RWPE1 (cell line): ENCODE results near the gene COL28A1.

Experiments used
- CTCF ChIA-PET: fragments of 350-600 bp; sonication (Branson Sonifier 250); formaldehyde crosslinking; extraction: SDS; loops from one replicate; lab custom pipeline; 2021; lab: Yijun Ruan, JAX
- POLR2A ChIA-PET: fragments of 400-600 bp; formaldehyde crosslinking; extraction: SDS; loops from one replicate; lab custom pipeline; 2020; ENCODE audit warnings: antibody characterized with exemption; ENCODE audit not compliant: low non-redundant PET; lab: Yijun Ruan, JAX
- DNase-seq: peaks from one replicate; pipeline ENCODE4 v3.0.0; 2012; ENCODE audit warnings: low spot score
- H3K27ac ChIP-seq: fragments of 450-650 bp; 2 replicates; pipeline ENCODE4 v1.5.1; 2017
- TF ChIP-seq, protein P1 (sequence below): fragments of 450-650 bp; conservative IDR thresholded peaks from 2 replicates; pipeline ENCODE4 v1.5.1; 2017; ENCODE audit warnings: low read depth, mild to moderate bottlenecking

Gene COL28A1

DNA sequence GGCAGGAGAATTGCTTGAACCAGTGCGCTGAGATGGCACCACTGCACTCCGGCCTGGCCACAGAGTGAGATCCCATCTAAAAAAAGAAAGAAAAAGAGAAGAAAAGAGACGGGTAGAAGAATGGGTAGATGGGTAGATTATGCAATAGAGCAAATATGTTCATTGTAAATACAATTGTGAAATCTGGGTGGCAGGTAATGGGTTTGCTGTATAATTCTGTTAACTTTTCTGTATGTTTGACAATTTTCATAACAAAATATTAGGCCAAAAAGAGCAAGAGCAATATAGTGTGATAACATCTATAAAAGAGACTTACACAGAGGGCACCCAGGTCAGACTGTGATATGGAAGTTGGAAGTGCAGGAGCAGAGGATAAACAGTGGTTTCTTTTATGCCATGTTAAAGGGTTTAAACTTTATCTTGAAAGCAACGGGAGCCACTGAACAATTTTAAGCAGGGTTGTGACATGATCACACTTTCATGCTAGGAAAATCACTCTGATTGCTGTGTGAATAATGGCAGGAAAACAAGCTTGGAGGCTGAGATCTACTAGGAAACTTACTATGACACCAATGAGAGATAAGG is 6.7 kb upstream of the COL28A1 start:
- ChIA-PET POLR2A (no interaction called here), CTCF (interaction anchor here (0.6 to 2.9 kb wide), 3 partner anchors 118 to 120 kb away, joined by 3 to 14 read pairs (median 5); no protein-coding TSS in a partner anchor)
- TF ChIP-seq, protein P1, sequence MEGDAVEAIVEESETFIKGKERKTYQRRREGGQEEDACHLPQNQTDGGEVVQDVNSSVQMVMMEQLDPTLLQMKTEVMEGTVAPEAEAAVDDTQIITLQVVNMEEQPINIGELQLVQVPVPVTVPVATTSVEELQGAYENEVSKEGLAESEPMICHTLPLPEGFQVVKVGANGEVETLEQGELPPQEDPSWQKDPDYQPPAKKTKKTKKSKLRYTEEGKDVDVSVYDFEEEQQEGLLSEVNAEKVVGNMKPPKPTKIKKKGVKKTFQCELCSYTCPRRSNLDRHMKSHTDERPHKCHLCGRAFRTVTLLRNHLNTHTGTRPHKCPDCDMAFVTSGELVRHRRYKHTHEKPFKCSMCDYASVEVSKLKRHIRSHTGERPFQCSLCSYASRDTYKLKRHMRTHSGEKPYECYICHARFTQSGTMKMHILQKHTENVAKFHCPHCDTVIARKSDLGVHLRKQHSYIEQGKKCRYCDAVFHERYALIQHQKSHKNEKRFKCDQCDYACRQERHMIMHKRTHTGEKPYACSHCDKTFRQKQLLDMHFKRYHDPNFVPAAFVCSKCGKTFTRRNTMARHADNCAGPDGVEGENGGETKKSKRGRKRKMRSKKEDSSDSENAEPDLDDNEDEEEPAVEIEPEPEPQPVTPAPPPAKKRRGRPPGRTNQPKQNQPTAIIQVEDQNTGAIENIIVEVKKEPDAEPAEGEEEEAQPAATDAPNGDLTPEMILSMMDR, result no peak

DNA sequence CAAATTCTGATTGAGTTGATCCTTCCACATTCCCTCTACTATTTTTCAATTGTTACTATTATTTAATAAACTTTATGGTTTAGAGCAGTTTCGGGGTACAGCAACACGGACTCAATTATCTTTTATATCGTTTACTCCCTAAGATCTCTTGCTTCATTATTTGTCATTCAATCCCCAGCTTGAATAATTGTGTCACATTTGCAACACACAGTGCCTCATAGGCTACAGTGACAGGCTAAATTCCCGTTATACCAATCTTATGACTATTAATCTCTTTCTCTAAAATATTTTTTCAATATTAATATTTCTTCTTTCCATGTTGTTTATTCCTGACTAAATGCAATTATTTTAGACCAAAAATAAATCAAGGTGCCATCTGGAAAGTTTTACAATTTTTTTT is 4.0 kb upstream of the COL28A1 start:
- TF ChIP-seq, protein P1, result no peak
- DNase-seq, result no peak
- no peak overlapping the region for H3K27ac ChIP-seq
- POLR2A ChIA-PET, result no interaction called here
- CTCF ChIA-PET, result interaction anchor here (0.6 to 2.9 kb wide), 3 partner anchors 115 to 880 kb away, joined by 3 to 14 read pairs (median 3); no protein-coding TSS in a partner anchor

More for the DNA sequence above, 6.7 kb upstream of the COL28A1 start:
- H3K27ac ChIP-seq, result no peak overlapping the region
- no peak for DNase-seq

DNA sequence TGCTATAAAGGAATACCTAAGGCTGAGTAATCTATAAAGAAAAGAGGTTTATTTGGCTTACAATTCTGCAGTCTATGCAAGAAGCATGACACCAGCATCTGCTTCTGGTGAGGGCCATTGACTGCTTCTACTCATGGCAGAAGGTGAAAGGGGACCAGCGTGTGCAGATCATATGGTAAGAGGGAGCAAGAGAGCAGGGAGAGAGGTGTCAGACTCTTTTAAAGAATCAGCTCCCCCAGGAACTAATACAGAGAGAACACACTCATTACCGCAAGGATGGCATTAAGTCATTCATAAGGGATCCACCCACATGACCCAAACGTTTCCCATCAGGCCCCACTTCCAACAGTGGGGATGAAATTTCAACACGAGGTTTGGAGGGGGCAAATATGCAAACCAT is 3.5 kb upstream of the COL28A1 start:
- ChIA-PET CTCF (interaction anchor here (0.6 to 2.9 kb wide), 3 partner anchors 114 to 880 kb away, joined by 3 to 14 read pairs (median 3); no protein-coding TSS in a partner anchor), POLR2A (no interaction called here)
- TF ChIP-seq, protein P1, result no peak
- no peak overlapping the region for H3K27ac ChIP-seq
- no peak for DNase-seq

DNA sequence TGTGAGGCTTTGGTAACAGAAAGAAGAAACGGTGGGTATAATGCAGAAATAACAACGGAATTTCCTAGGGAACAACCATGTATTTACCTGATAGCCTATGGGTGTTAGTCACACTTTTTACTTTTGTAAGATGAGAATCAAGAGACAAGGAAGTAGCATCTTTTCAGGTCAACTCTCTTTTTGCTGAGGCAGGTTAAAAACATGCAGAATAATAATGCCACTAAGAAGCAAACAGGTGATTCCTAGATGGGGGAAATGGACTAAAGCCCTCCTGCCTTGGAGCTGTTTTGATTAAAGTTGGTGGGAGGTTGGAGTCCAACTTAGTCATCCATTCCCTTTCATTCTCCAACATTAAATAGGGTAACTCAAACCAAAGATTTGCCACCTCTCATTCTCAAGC is 2.0 kb upstream of the COL28A1 start:
- ChIA-PET POLR2A (no interaction called here), CTCF (no interaction called here)
- H3K27ac ChIP-seq, result no peak overlapping the region
- TF ChIP-seq, protein P1, result no peak
- DNase-seq, result no peak

DNA sequence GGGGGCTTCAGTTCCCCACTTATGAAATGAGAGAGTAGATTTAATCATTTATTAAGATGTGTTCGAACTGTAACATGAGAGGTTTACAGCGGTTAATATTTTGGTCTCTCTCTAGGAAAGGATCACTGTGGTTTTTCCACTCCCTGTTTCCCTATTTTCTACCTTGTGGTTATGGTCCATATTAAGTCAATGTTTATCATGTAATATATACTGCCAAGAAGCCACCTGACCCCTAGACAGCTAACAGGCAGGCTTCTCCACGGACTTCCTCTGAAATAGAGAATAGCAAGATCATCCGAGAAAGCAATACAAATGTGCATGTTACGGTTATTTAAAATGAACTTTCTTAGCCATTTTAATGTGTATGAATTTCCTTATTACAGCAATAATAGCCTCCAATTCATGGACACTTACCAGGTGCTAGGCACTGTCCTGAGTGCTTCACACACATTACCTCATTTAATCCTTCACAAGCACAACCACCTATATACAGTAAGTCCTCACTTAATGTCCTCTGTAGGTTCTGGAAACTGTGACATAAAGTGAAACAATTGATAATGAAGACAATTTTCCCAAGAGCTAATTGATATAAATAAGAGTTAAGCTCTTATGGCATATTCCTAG is 835 bp upstream of the COL28A1 start:
- H3K27ac ChIP-seq, result no peak overlapping the region
- CTCF ChIA-PET, result interaction anchor here (0.6 kb wide), 1 partner anchor 132 kb away, joined by 3 read pairs; no protein-coding TSS in a partner anchor
- POLR2A ChIA-PET, result no interaction called here
- TF ChIP-seq, protein P1, result no peak
- no peak for DNase-seq

DNA sequence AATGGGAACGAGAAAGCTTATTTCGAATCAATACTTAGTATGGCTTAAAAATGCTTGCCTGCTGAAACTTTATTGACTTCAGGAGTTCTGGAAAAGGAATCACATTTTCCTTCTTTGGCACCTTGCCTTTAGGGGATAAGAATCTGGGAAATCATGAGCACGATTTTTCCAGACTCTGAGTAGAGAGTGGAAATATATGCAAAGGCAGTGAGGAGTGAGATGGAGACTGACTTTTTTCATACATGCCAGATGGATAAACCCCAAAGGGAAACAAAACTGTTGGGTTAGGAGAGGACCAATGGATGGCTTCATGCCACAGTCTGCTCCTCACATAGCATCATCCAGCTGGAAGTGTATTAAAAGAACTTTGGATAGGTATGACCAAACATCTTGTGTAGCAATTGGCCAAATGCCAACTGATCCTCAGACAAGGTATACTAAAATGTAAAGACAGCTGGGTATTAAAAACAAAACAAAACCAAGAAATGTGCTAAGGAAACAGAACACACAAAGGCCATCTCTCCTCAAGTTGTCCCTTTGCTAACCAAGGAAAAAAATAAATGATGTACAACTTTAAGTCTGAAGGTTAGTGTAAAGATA is 1.7 kb downstream of the COL28A1 start:
- TF ChIP-seq, protein P1, result no peak
- H3K27ac ChIP-seq, result no peak overlapping the region
- CTCF ChIA-PET, result interaction anchor here (0.7 to 0.9 kb wide), 2 partner anchors 31 to 109 kb away, joined by 3 read pairs; no protein-coding TSS in a partner anchor
- no peak for DNase-seq
- POLR2A ChIA-PET, result no interaction called here
